ENCODE results near the gene GPX4. TPM values are rescaled to one million over a fixed set of nuclear protein-coding genes. Genes with fewer than 3 reads are reported as not detected.

GPX4 gene
- total and polyA plus RNA-seq, 5 donors from 2014 or later = 112 to 406 (median 341) TPM

- peak in 1 of 3 donors; percentile 24 for DNase-seq
- Mint-ChIP-seq H3K27me3 (no peaks in the 10 kb centered on the region), H3K4me1 (peaks cover 0 to 48% (median 15%) of the 10 kb centered on the region in 4 donors), H3K27ac (peak overlapping the region; percentile 56 to 89 (median 87)), H3K4me3 (peak overlapping the region; percentile 87 to 99 (median 92)), H3K36me3 (no peaks in the 10 kb centered on the region), H3K9me3 (no peaks in the 10 kb centered on the region)
- peaks cover 55% of the 10 kb centered on the region for H3K4me1 ChIP-seq (ENCODE audit: control insufficient read depth, insufficient read depth, low read length, poor library complexity, severe bottlenecking)
- no peaks in the 10 kb centered on the region for H3K36me3 ChIP-seq (ENCODE audit: control insufficient read depth, insufficient read depth, low read length)
- no peaks in the 10 kb centered on the region for H3K27me3 ChIP-seq (ENCODE audit: control insufficient read depth, insufficient read depth, low read length)
- H3K27ac ChIP-seq (ENCODE audit: insufficient read depth, low read length, poor library complexity, severe bottlenecking) = peak overlapping the region; percentile 92
- ATAC-seq (ENCODE audit: low read depth in 2 of 2) = no peak
- no peaks in the 10 kb centered on the region for H3K9me3 ChIP-seq (ENCODE audit: control insufficient read depth in 2 of 2, low read length in 2 of 2)
- H3K4me3 ChIP-seq (ENCODE audit: low read depth, low read length) = no peak overlapping the region
Measured at GRCh38 chr19:1132552-1133383, 29.0 kb downstream of the GPX4 start.

- no peaks in the 10 kb centered on the region for H3K36me3 Mint-ChIP-seq
- H3K27me3 ChIP-seq (ENCODE audit: control insufficient read depth, insufficient read depth, low read length) = no peaks in the 10 kb centered on the region
- H3K4me1 ChIP-seq (ENCODE audit: control insufficient read depth, insufficient read depth, low read length, poor library complexity, severe bottlenecking) = peaks cover 55% of the 10 kb centered on the region
- H3K9me3 Mint-ChIP-seq = no peaks in the 10 kb centered on the region
- H3K4me3 ChIP-seq (ENCODE audit: low read depth, low read length) = no peak overlapping the region
- H3K36me3 ChIP-seq (ENCODE audit: control insufficient read depth, insufficient read depth, low read length) = no peaks in the 10 kb centered on the region
- H3K27ac Mint-ChIP-seq = peak overlapping the region; percentile 71 to 98 (median 93)
- no peaks in the 10 kb centered on the region for H3K9me3 ChIP-seq (ENCODE audit: control insufficient read depth in 2 of 2, low read length in 2 of 2)
- H3K27ac ChIP-seq (ENCODE audit: insufficient read depth, low read length, poor library complexity, severe bottlenecking) = peak overlapping the region; percentile 92
- DNase-seq = peak; percentile 49 to 81 (median 80)
- H3K27me3 Mint-ChIP-seq = no peaks in the 10 kb centered on the region
- peak overlapping the region; percentile 73 to 87 (median 80) for H3K4me3 Mint-ChIP-seq
- peaks cover 0 to 51% (median 13%) of the 10 kb centered on the region in 4 donors for H3K4me1 Mint-ChIP-seq
- ATAC-seq (ENCODE audit: low read depth in 2 of 2) = peak; percentile 26 to 29
Measured at GRCh38 chr19:1133471-1133929, 29.7 kb downstream of the GPX4 start.

GRCh38 chr19:1134431-1134830 lies 30.6 kb downstream of the GPX4 start:
- no peaks in the 10 kb centered on the region for H3K36me3 ChIP-seq (ENCODE audit: control insufficient read depth, insufficient read depth, low read length)
- DNase-seq (no peak), ATAC-seq (ENCODE audit: low read depth in 2 of 2) (no peak)
- H3K9me3 Mint-ChIP-seq = no peaks in the 10 kb centered on the region
- no peaks in the 10 kb centered on the region for H3K27me3 ChIP-seq (ENCODE audit: control insufficient read depth, insufficient read depth, low read length)
- H3K27ac Mint-ChIP-seq = peak overlapping the region in 1 of 3 donors; percentile 98
- H3K4me3 ChIP-seq (ENCODE audit: low read depth, low read length) = no peak overlapping the region
- H3K36me3 Mint-ChIP-seq = no peaks in the 10 kb centered on the region
- H3K9me3 ChIP-seq (ENCODE audit: control insufficient read depth in 2 of 2, low read length in 2 of 2) = no peaks in the 10 kb centered on the region
- H3K4me1 Mint-ChIP-seq = peaks cover 0 to 48% (median 16%) of the 10 kb centered on the region in 4 donors
- H3K27me3 Mint-ChIP-seq = no peaks in the 10 kb centered on the region
- no peak overlapping the region for H3K27ac ChIP-seq (ENCODE audit: insufficient read depth, low read length, poor library complexity, severe bottlenecking)
- no peak overlapping the region for H3K4me3 Mint-ChIP-seq
- peaks cover 51% of the 10 kb centered on the region for H3K4me1 ChIP-seq (ENCODE audit: control insufficient read depth, insufficient read depth, low read length, poor library complexity, severe bottlenecking)

GRCh38 chr19:1135454-1135853 lies 31.7 kb downstream of the GPX4 start:
- Mint-ChIP-seq H3K9me3 (peaks cover 0 to 4% (median 0%) of the 10 kb centered on the region in 7 donors), H3K27ac (peak overlapping the region in 2 of 3 donors; percentile 69 to 85), H3K4me1 (peaks cover 0 to 39% (median 16%) of the 10 kb centered on the region in 4 donors), H3K27me3 (no peaks in the 10 kb centered on the region), H3K36me3 (peaks cover 5% of the 10 kb centered on the region), H3K4me3 (no peak overlapping the region)
- H3K36me3 ChIP-seq (ENCODE audit: control insufficient read depth, insufficient read depth, low read length) = no peaks in the 10 kb centered on the region
- DNase-seq (no peak), ATAC-seq (ENCODE audit: low read depth in 2 of 2) (no peak)
- peaks cover 41% of the 10 kb centered on the region for H3K4me1 ChIP-seq (ENCODE audit: control insufficient read depth, insufficient read depth, low read length, poor library complexity, severe bottlenecking)
- no peak overlapping the region for H3K4me3 ChIP-seq (ENCODE audit: low read depth, low read length)
- no peaks in the 10 kb centered on the region for H3K9me3 ChIP-seq (ENCODE audit: control insufficient read depth in 2 of 2, low read length in 2 of 2)
- no peaks in the 10 kb centered on the region for H3K27me3 ChIP-seq (ENCODE audit: control insufficient read depth, insufficient read depth, low read length)
- H3K27ac ChIP-seq (ENCODE audit: insufficient read depth, low read length, poor library complexity, severe bottlenecking) = no peak overlapping the region

- H3K4me1 ChIP-seq (ENCODE audit: control insufficient read depth, insufficient read depth, low read length, poor library complexity, severe bottlenecking) = peaks cover 34% of the 10 kb centered on the region
- no peak overlapping the region for H3K27ac ChIP-seq (ENCODE audit: insufficient read depth, low read length, poor library complexity, severe bottlenecking)
- Mint-ChIP-seq H3K36me3 (peaks cover 5% of the 10 kb centered on the region), H3K4me1 (peaks cover 0 to 34% (median 14%) of the 10 kb centered on the region in 4 donors), H3K4me3 (no peak overlapping the region), H3K27ac (peak overlapping the region in 2 of 3 donors; percentile 93), H3K27me3 (no peaks in the 10 kb centered on the region), H3K9me3 (peaks cover 0 to 4% (median 0%) of the 10 kb centered on the region in 7 donors)
- H3K9me3 ChIP-seq (ENCODE audit: control insufficient read depth in 2 of 2, low read length in 2 of 2) = no peaks in the 10 kb centered on the region
- H3K4me3 ChIP-seq (ENCODE audit: low read depth, low read length) = no peak overlapping the region
- H3K36me3 ChIP-seq (ENCODE audit: control insufficient read depth, insufficient read depth, low read length) = no peaks in the 10 kb centered on the region
- H3K27me3 ChIP-seq (ENCODE audit: control insufficient read depth, insufficient read depth, low read length) = no peaks in the 10 kb centered on the region
- ATAC-seq (ENCODE audit: low read depth in 2 of 2) = no peak
- DNase-seq = peak in 1 of 3 donors; percentile 22
Measured at GRCh38 chr19:1136201-1136600, 32.4 kb downstream of the GPX4 start.

GRCh38 chr19:1136621-1137317 lies 33.0 kb downstream of the GPX4 start:
- Mint-ChIP-seq H3K4me3 (peak overlapping the region in 1 of 4 donors; percentile 46), H3K27ac (peak overlapping the region; percentile 54 to 93 (median 93)), H3K27me3 (no peaks in the 10 kb centered on the region), H3K4me1 (peaks cover 0 to 34% (median 14%) of the 10 kb centered on the region in 4 donors), H3K9me3 (peaks cover 0 to 4% (median 0%) of the 10 kb centered on the region in 7 donors), H3K36me3 (peaks cover 6% of the 10 kb centered on the region)
- DNase-seq = no peak
- Histone ChIP-seq H3K36me3 (ENCODE audit: control insufficient read depth, insufficient read depth, low read length) (no peaks in the 10 kb centered on the region), H3K27me3 (ENCODE audit: control insufficient read depth, insufficient read depth, low read length) (no peaks in the 10 kb centered on the region), H3K4me3 (ENCODE audit: low read depth, low read length) (no peak overlapping the region), H3K4me1 (ENCODE audit: control insufficient read depth, insufficient read depth, low read length, poor library complexity, severe bottlenecking) (peaks cover 31% of the 10 kb centered on the region), H3K9me3 (ENCODE audit: control insufficient read depth in 2 of 2, low read length in 2 of 2) (no peaks in the 10 kb centered on the region), H3K27ac (ENCODE audit: insufficient read depth, low read length, poor library complexity, severe bottlenecking) (no peak overlapping the region)
- ATAC-seq (ENCODE audit: low read depth in 2 of 2) = no peak

- H3K36me3 Mint-ChIP-seq = peaks cover 14% of the 10 kb centered on the region
- Histone ChIP-seq H3K4me3 (ENCODE audit: low read depth, low read length) (no peak overlapping the region), H3K9me3 (ENCODE audit: control insufficient read depth in 2 of 2, low read length in 2 of 2) (no peaks in the 10 kb centered on the region), H3K36me3 (ENCODE audit: control insufficient read depth, insufficient read depth, low read length) (peaks cover 5% of the 10 kb centered on the region), H3K27me3 (ENCODE audit: control insufficient read depth, insufficient read depth, low read length) (no peaks in the 10 kb centered on the region), H3K4me1 (ENCODE audit: control insufficient read depth, insufficient read depth, low read length, poor library complexity, severe bottlenecking) (peaks cover 21% of the 10 kb centered on the region), H3K27ac (ENCODE audit: insufficient read depth, low read length, poor library complexity, severe bottlenecking) (no peak overlapping the region)
- ATAC-seq (ENCODE audit: low read depth in 2 of 2) (no peak), DNase-seq (no peak)
- H3K9me3 Mint-ChIP-seq = peaks cover 0 to 4% (median 0%) of the 10 kb centered on the region in 7 donors
- no peak overlapping the region for H3K4me3 Mint-ChIP-seq
- H3K27ac Mint-ChIP-seq = peak overlapping the region in 1 of 3 donors; percentile 9
- H3K4me1 Mint-ChIP-seq = peaks cover 0 to 34% (median 15%) of the 10 kb centered on the region in 4 donors
- no peaks in the 10 kb centered on the region for H3K27me3 Mint-ChIP-seq
Measured at GRCh38 chr19:1138121-1138520, 34.3 kb downstream of the GPX4 start.
